Suppressor macrophage treated with lipopolysaccharide for 4 hours (primary cell): ENCODE measurements around the gene TM4SF20.
"Not testable (repeated sequence)": the region's sequence is repeated elsewhere in the genome, so short reads cannot be mapped to it uniquely, and the experiment has no call there.

ENCODE experiments used
- DNase-seq: peaks from one replicate; pipeline ENCODE4 v3.0.0-alpha.2; 2020

TM4SF20 gene

GRCh38 chr2:227398684-227399670 is 19.9 kb upstream of the TM4SF20 start:
- DNase-seq, result no peak

GRCh38 chr2:227397562-227397961 is 18.5 kb upstream of the TM4SF20 start:
- no peak for DNase-seq

GRCh38 chr2:227395556-227395955 is 16.4 kb upstream of the TM4SF20 start:
- DNase-seq, result no peak

- DNase-seq, result no peak
These were observed 15.3 kb upstream of the TM4SF20 start for GRCh38 chr2:227394401-227394800.

GRCh38 chr2:227390468-227391256 is 11.6 kb upstream of the TM4SF20 start:
- DNase-seq, result no peak

GRCh38 chr2:227389661-227390060 is 10.6 kb upstream of the TM4SF20 start:
- DNase-seq, result no peak

GRCh38 chr2:227389231-227389630 is 10.1 kb upstream of the TM4SF20 start:
- no peak for DNase-seq

- DNase-seq, result peak; percentile 64
These were observed 9.5 kb upstream of the TM4SF20 start for GRCh38 chr2:227388537-227389011.

- DNase-seq, result not testable (repeated sequence)
These were observed 8.5 kb upstream of the TM4SF20 start, which contains the start of gene SCYGR1 for GRCh38 chr2:227387583-227387982. Gene SCYGR1, minus strand, starts transcription at chr2:227387949. Its CDS starts 0 bp downstream, at chr2:227387949.

- no peak for DNase-seq
These were observed 7.5 kb upstream of the TM4SF20 start for GRCh38 chr2:227386630-227387029.

GRCh38 chr2:227383686-227384085 is 4.6 kb upstream of the TM4SF20 start:
- DNase-seq, result no peak

- DNase-seq, result peak; percentile 12
These were observed 3.2 kb upstream of the TM4SF20 start for GRCh38 chr2:227382241-227382835.

- no peak for DNase-seq
These were observed 729 bp downstream of the TM4SF20 start for GRCh38 chr2:227378371-227378782.

GRCh38 chr2:227377467-227378351 is 1.4 kb downstream of the TM4SF20 start:
- DNase-seq, result no peak

GRCh38 chr2:227376656-227377396 is 2.3 kb downstream of the TM4SF20 start:
- DNase-seq, result no peak

GRCh38 chr2:227374158-227374557 is 4.9 kb downstream of the TM4SF20 start:
- peak; percentile 50 for DNase-seq

- DNase-seq, result no peak
These were observed 5.7 kb downstream of the TM4SF20 start for GRCh38 chr2:227373389-227373788.

GRCh38 chr2:227370791-227371312 is 8.3 kb downstream of the TM4SF20 start:
- peak; percentile 95 for DNase-seq

GRCh38 chr2:227370092-227370491 is 9.0 kb downstream of the TM4SF20 start:
- DNase-seq, result peak; percentile 54

GRCh38 chr2:227368574-227368973 is 10.5 kb downstream of the TM4SF20 start:
- peak; percentile 80 for DNase-seq

- DNase-seq, result peak; percentile 29
These were observed 11.7 kb downstream of the TM4SF20 start for GRCh38 chr2:227367427-227367795.
